Stimulated activated CD4-positive, alpha-beta T cell treated with anti-CD3 and anti-CD28 coated beads, Interleukin-12 subunit alpha, Interleukin-12 subunit beta, amount 100 ng/mL, for 48 hours (primary cell): ENCODE results near the gene LMLN.
A peak's percentile ranks its signal among the peaks of the same experiment; 100 is the strongest.
"Not testable (repeated sequence)": the region's sequence is repeated elsewhere in the genome, so short reads cannot be mapped to it uniquely, and the experiment has no call there.

Experiments used
- DNase-seq, 3 donors: peaks; one replicate each; pipeline ENCODE4 v3.0.0-alpha.2; 2020; ENCODE audit warnings: low read depth in 2 of 3, low spot score in 1 of 3

The LMLN gene

DNA sequence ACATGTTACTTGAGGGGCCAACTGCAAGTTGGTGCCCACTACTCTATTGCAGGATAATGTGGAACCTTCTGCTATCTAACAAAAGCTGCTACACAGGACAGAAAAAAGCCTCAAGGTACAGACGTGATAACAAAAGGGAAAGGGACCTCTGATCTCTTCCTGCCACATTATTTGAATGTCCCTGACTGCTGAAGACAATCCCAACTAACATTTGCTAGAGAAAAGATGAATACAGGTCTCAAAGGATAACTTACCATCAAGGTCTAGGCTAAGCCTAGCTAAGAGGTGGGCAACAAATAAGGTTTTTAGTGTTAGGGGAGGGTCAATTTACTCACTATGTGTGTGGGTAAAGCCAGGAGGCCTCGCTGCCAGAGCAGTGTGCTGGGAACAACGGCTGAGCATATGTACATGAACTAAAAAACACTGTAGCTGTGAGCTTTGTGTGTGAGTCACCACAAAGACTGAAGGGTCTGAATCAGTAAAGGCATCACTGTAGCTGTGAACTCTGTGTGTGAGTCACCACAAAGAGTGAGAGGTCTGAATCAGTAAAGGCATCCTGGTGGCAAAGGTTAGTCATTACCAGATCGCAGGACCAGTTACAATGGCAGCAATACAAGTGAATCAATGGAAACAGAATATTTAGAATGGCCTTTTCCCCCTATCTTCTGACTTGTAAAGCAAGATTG lies 111.7 kb downstream of the LMLN start:
- DNase-seq, result peak; percentile 36 to 62 (median 44)

DNA sequence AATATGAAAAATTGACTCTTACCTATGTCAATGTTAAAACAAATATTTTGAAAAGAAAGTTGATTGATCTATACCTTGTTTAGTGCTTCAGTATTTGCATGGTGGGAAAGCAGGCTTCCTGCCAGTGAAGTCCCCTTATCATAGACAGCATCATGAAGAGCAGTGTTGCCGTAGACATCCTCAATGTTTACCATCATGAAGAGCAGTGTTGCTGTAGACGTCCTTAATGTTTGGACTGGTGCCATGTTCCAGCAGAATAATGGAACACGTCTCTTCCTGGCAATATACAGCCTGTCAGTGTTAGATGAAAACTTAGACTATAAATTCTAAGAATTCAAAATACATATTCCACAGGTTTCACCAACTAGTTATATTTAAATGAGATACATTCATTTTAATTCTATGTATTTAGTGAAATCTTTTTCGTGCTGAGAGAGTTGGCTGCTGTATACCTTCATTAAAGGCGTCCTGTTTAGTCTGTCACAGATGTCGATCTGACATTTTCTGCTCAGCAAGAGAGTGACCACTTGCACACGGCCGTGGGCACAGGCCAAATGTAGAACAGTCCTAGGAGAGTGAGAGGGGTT lies 116.8 kb downstream of the LMLN start:
- no peak for DNase-seq

GRCh38 chr3:198079771-198080520 lies 119.9 kb downstream of the LMLN start:
- peak; percentile 15 to 51 (median 24) for DNase-seq

GRCh38 chr3:198080521-198081384 lies 120.7 kb downstream of the LMLN start:
- peak; percentile 59 to 78 (median 65) for DNase-seq

DNA sequence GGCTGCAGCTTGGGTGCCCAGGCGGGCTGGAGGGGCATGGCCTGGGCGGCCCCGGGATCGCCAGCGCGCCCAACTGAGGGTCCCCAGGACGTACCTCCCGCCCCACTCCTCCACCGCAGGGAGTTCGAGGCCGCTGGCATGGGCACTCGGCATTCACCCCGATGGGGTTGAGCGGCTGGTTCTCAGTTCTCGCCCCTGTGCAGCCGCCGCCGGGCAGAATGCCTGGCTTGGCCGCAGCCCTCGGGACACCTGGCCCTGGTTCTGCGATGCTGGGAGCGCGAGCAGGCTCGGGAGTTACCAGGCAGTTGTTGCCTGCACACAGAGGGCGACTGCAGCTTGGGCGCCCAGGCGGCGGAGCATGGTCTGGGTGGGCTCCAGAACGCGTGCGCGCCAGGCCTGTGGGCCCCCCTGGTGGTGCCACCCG lies 121.4 kb downstream of the LMLN start:
- no peak for DNase-seq

- DNase-seq, result not testable (repeated sequence)
These were observed 122.2 kb downstream of the LMLN start for GRCh38 chr3:198082226-198082625.

- DNase-seq, result no peak
These were observed 128.5 kb downstream of the LMLN start for GRCh38 chr3:198088421-198088955.

- no peak for DNase-seq
These were observed 130.8 kb downstream of the LMLN start for GRCh38 chr3:198090795-198091332.

DNA sequence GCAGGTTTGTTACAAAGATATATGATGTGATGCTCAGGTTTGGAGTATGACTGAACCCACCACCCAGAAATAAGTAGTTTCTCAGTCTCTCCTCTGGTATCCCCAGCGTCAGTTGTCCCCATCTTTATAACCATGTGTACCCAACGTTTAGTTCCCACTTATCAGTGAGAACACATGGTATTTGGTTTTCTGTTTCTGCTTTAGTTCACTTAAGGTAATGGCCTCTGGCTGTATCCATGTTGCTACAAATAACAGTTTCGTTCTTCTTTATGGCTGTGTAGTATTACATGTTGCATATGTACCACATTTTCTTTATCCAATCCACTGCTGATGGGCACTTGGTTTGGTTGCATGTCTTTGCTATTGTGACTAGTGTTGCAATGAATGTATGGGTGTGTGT lies 132.3 kb downstream of the LMLN start:
- DNase-seq, result no peak

DNA sequence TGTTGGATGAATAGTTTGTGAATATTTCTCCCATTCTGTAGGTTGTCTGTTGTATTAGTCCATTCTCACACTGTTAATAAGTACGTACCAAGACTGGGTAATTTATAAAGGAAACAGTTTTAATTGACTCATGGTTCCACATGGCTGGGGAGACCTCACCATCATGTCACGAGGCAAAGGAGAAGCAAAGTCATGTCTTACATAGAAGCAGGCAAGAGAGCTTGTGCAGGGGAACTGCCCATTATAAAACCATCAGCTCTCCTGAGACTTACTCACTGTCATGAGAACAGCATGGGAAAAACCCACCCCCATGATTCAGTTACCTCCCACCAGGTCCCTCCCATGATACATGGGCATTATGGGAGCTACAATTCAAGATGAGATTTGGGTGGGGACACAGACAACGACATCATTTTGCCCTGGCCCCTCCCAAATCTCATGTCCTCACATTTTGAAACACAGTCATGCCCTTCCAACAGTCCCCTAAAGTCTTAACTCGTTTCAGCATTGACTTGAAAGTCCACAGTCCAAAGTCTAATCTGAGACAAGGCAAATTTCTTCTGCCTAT lies 133.2 kb downstream of the LMLN start:
- no peak for DNase-seq
